H54 (cell line): Measurements from ENCODE around the gene DBF4.
"Not testable (repeated sequence)": the region's sequence is repeated elsewhere in the genome, so short reads cannot be mapped to it uniquely, and the experiment has no call there.

ENCODE experiments used
- DNase-seq: peaks from one replicate; pipeline ENCODE4 v3.0.0; 2011; ENCODE audit warnings: low spot score, mixed read lengths; ENCODE audit not compliant: insufficient read length
- FAIRE-seq: peaks from 3 replicates; lab custom pipeline; 2011; peaks lifted over from hg19 to GRCh38; lab: Jason Lieb, UNC
- POLR2A ChIP-seq: IDR thresholded peaks from 2 replicates; pipeline ENCODE4 v1.6.1; 2011; ENCODE audit warnings: low read depth, mild to moderate bottlenecking, low read length

The DBF4 gene

DNA sequence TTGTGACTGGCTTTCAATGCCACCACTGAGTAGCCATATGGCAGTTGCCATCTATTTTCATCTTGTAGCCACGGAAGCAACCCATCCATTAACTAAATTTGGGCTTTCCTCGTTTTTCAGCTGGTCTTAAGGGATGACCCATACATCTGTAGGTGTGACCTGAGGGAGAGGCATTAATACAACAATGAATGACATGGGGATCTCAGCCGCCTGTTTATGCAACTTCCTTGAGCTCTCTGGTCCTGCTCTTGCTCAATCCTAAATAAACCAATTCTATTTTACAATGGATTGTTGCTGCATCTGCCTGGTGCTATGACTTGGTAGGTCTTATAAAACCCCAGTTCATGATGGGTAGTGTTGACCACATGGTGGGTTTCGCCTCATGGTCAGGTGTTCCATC lies 35.8 kb downstream of the DBF4 start:
- FAIRE-seq (no peak), DNase-seq (no peak)
- no peak for TF ChIP-seq POLR2A

DNA sequence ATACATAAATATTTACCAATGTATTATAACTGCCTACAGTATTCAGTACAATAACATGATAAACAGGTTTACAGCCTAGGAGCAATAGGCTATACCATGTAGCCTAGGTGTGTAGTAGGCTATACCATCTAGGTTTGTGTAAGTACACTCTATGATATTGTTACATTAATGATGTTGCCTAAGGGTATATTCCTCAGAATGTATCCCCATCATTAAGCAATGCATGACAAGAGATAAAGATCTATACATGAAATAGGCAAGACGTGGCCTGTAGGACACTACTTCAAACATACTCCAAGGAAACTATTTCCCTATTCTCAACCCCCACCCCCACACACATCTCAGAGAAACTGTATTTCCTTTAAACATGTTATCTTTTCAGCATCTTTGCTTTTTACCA lies 42.4 kb downstream of the DBF4 start:
- DNase-seq = no peak
- no peak for FAIRE-seq
- no peak for TF ChIP-seq POLR2A

DNA sequence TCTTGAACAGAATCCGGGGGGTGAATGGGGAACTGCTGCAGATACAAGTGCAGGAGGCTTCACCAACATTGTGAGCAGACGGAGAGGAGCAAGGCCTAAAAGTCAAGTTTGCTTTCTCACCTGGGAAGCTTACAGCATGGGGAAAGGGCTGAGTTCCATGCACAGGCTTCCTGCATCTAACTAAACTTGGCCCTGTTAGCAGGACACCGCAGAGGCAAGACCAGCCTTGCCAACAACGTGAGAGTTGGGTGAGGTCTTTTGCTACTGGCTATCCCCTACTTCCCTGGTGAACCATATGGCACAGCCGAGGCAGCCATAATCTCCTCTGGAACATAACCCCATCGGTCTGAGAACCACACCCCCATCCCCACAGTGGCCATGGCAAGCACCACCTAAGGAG lies 43.6 kb downstream of the DBF4 start:
- DNase-seq (no peak), FAIRE-seq (no peak)
- no peak for TF ChIP-seq POLR2A

DNA sequence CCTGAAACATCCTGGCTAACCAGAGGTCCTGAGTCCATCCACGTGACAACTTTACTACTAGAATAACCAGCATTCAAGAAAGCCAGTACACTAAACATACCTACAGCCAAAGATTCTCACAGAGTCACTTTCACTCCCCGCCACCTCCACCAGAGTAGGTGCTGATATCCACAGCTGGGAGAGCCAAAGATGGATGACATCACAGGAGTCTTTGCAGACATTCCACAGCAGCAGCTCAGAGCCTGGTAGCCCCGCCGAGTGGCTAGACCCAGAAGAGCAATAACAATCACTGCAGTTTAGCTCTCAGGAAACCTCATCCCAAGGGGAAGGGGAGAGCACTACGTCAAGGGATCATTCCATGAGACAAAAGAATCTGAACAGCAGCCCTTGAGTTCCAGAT lies 44.3 kb downstream of the DBF4 start:
- no peak for TF ChIP-seq POLR2A
- DNase-seq (no peak), FAIRE-seq (no peak)

DNA sequence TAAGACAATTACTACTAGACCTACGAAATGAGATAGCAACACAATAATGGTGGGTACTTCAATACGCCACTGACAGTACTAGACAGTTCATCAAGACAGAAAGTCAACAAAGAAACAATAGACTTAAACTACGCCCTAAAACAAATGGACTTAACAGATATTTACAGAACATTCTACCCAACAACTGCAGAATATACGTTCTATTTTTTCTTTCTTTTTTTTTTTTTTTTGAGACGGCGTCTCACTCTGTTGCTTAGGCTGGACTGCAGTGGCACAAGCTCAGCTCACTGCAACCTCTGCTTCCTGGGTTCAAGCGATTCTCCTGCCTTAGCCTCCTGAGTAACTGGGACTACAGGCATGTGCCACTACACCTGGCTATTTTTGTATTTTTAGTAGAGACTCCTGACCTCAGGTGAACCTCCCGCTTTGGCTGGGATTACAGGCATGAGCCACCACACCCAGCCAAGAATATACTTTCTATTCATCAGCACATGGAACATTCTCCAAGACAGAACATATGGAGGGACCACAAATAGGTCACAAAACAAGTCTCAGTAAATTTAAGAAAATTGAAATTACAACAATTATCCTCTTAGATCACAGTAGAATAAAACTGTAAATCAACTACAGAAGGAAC lies 46.6 kb downstream of the DBF4 start:
- FAIRE-seq, DNase-seq: not testable (repeated sequence)

DNA sequence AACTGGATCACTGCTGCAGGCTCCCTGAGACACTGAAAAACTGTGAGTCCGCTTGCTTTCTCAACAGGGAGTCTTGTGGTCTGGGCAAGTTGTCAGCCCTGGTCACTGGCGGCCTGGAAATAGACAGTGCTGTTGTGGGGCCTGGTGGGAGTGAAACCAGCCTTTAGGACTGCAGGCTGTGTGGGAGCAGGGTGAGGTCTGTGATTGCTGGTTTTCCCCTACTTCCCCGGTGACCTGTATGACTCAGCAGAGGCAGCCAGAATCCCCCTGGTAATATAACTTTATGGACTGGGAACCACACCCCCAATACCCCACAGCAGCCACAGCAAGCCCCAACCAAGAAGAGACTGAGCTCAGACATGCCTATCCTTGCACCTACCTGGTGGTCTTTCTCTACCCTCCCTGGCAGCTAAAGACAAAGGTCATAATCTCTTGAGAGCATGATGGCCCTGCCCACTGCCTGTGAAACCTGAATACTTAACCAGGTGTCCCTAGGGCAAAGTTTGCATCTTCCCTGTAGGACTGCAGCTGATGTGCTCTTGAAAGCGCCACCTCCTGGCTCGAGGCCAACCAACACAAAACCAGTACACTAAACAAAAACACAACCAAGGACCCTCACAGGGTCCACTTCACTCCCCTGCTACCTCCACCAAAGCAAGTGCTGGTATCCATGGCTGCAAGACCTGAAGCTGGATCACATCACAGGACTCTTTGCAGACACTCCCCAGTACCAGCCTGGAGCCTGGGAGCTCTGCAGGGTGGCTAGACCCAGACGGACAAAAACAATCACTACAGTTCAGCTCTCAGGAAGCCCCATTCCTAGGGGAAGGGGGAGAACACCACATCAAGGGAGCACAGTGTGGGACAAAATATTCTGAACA lies 50.5 kb downstream of the DBF4 start:
- peak; percentile 64 for FAIRE-seq
- TF ChIP-seq POLR2A = no peak
- no peak for DNase-seq

DNA sequence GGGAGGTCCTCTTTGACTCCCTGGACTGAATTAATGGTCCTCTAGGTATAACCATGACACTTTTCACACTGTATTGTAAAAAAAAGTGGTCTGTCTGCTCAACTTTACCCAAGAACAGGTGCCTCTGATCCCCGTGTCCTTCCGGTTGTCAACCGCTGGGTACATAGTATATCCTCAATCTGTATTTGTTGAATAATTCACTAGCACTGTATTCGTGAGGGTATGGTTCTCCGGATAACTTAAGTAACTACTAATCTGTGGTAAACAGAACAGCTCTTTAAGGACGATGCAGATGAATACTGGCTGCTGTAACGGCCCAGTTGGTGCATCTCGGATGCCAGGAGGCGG lies 57.3 kb downstream of the DBF4 start:
- no peak for TF ChIP-seq POLR2A
- no peak for FAIRE-seq
- DNase-seq = no peak

DNA sequence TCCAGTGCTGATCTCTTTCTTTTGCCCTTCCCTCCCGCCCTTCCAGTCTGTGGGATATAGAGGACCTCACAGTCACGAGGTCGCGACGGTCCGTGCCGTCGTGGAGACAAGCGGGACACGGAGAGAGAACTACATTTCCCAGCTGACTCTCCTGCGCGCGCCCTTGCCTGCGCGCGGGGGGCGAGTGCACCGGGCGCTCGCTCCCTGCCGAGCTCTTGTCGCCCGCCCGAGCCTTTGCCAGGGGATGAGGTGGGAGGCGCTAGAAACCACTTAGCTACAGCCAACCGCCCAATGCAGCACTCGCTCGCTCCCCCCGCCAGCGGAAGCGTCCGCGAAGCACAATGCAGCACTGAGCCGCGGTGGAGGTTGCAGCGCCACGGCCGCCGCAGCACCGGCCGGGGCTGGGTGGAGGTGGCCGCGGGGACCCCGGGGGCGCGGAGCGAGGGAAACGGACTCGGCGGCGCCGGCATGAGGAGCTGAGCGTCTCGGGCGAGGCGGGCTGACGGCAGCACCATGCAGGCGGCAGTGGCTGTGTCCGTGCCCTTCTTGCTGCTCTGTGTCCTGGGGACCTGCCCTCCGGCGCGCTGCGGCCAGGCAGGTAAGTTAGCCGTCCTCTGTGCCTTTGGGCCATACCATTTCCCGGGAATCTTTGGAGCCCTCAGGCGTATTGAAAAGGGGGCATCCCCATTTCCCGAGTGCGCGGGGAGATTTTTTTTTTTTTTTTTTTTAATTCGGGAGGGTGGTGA lies 57.8 kb downstream of the DBF4 start, which contains the start of gene ADAM22:
ADAM22 (plus strand) TSS at position 299 of the 746 bp plus-strand sequence; CDS start at position 514, 215 bp downstream.
- TF ChIP-seq POLR2A = peak; percentile 57
- FAIRE-seq = peak; percentile 50
- peak; percentile 75 for DNase-seq

DNA sequence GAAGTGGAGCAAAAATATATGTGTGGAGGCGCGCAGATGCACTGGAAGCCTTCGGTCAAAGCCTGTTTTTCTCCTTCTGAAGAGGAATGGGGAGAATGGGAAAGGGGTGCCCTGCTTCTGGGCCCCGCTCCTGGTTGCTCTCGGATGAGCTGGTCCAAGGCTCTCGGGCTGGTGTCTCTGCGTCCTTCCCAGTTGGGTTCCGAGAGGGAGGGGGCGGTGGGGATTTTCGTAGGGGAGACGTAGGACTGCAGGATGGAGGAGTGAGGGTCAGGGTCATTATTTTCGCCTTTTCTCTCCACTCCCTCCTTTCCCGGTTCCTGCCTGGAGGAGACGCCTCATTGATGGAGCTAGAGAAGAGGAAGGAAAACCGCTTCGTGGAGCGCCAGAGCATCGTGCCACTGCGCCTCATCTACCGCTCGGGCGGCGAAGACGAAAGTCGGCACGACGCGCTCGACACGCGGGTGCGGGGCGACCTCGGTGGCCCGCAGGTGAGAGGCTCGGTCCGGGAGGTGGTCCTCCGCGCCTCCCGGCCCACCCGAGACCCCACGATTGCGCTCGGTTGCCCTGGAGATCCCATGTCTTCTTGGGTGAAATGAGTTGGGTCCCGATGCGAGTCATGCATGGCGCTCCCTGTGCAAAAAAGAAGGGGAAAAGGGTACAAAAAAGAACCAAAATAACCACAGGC lies 58.5 kb downstream of the DBF4 start:
- TF ChIP-seq POLR2A = no peak
- DNase-seq (no peak), FAIRE-seq (no peak)

DNA sequence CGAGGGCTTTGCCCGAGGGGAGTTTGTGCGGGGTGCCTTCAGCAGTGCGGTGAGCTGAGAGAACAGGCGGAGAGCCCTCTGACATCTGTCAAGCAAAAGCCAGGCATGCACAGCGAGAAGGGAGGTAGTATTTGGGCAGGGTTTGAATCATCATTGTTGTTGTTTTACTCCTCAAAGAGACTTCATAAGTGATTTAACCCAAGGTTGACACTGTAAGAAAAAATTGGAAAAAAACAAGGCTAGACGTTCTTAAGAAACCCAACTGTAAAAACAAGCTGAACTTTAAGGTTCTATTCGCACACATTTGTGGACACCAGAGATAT lies 59.1 kb downstream of the DBF4 start:
- DNase-seq = no peak

DNA sequence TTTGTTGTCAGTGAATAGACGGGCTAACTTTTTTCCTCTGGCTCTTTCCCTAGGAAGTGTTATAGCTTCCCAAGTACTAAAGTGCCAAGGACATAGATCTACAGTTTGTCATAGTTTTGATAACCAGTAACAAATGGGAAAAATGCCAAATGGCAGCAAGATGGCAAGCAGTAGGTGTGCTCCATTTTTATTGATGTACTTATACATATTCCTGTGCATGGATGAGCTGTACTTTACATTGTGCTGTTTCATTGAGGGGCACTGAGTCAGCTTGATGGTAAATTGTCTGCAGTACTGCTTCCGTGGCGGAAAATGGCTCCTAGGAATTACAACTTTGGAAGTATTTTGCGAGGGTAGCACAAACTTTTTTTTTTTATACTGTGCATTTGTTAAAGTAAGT lies 64.8 kb downstream of the DBF4 start:
- no peak for TF ChIP-seq POLR2A
- FAIRE-seq (no peak), DNase-seq (no peak)

More for the DNA sequence above, 59.1 kb downstream of the DBF4 start:
- no peak for FAIRE-seq
- TF ChIP-seq POLR2A = no peak

DNA sequence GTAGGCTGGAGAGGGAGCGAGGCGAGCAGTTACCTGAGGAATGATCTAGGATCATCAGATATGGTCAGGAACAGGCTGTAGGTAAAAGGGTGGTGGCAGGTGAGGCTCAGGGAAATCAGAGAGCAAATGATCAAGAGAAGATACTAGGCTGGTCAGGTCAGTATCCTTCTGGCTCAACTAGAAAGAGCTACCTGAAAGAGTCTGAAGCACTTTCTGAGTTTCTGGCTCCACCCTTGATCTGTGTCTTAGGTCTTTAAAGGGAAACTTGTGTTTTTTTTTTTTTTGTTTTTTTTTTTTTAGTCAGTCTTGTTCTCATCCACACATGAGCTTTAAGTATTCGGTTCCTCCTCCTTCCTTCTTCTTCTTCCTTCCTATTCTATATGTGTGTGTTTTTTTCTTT lies 68.3 kb downstream of the DBF4 start:
- FAIRE-seq = no peak
- TF ChIP-seq POLR2A = no peak
- no peak for DNase-seq

DNA sequence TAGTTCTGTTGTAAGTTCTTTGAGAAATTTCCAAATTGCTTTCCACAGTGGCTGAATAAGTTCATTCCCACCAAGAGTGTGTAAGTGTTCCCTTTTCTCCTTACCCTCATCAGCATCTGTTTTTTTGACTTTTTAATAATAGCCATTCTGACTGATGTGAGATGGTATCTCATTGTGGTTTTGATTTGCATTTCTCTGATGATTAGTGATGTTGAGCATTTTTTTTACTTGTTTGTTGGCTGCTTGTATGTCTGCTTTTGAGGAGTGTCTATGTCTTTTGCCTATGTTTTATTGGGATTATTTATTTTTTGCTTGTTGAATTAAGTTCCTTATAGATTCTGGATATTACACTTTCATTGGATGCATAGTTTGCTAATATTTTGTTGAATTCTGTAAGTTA lies 69.6 kb downstream of the DBF4 start:
- not testable (repeated sequence) for DNase-seq, FAIRE-seq

DNA sequence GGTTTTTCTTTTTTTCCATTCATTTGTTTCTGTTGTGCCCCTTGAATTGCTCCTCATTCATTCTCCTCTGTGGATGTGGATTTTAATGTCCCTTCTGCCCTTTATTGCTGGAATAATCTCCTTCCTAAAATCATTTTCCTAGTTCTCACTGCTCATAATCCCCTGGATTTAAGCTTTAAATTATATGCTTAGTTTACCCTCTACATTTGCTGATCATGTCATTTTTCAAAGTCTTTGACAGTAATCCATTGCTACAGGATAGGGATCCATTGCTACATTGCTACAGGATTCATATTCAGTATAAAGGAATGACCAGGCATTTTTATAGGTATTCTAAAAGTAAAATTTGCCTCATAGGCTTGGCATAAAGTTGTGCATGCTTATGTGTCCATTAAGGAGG lies 72.1 kb downstream of the DBF4 start:
- DNase-seq (no peak), FAIRE-seq (no peak)
- TF ChIP-seq POLR2A = no peak
